HG03135 (cell line): ENCODE data around the gene CD6.

Experiments used
- ATAC-seq: cut with Tn5 transposase; IDR thresholded peaks from one replicate; pipeline ENCODE4 v1.9.1; 2021; ENCODE audit warnings: mild to moderate bottlenecking, moderate library complexity; ENCODE audit not compliant: unreplicated experiment

CD6 gene, protein sequence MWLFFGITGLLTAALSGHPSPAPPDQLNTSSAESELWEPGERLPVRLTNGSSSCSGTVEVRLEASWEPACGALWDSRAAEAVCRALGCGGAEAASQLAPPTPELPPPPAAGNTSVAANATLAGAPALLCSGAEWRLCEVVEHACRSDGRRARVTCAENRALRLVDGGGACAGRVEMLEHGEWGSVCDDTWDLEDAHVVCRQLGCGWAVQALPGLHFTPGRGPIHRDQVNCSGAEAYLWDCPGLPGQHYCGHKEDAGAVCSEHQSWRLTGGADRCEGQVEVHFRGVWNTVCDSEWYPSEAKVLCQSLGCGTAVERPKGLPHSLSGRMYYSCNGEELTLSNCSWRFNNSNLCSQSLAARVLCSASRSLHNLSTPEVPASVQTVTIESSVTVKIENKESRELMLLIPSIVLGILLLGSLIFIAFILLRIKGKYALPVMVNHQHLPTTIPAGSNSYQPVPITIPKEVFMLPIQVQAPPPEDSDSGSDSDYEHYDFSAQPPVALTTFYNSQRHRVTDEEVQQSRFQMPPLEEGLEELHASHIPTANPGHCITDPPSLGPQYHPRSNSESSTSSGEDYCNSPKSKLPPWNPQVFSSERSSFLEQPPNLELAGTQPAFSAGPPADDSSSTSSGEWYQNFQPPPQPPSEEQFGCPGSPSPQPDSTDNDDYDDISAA

DNA sequence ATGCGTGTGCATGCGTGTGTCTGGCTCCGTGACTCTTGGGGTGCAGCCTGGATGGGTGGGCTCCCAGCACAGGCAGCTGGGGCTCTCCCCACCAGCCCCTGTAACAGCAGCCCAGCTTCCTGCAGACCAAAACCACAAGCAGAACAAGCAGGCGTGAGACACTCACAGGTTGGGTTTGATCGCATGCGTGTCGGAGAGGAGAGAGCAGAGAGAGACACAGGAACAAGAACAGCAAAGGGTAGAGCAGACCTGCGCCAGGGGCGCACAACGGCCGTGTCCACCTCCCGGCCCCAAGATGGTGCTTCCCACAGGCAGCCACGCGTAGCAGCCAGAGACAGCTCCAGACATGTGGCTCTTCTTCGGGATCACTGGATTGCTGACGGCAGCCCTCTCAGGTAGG is at the start of gene CD6:
Gene CD6 (plus strand): TSS at position 161 of the 400 bp plus-strand sequence. CDS start 186 bp downstream, at position 347.
- no peak for ATAC-seq

DNA sequence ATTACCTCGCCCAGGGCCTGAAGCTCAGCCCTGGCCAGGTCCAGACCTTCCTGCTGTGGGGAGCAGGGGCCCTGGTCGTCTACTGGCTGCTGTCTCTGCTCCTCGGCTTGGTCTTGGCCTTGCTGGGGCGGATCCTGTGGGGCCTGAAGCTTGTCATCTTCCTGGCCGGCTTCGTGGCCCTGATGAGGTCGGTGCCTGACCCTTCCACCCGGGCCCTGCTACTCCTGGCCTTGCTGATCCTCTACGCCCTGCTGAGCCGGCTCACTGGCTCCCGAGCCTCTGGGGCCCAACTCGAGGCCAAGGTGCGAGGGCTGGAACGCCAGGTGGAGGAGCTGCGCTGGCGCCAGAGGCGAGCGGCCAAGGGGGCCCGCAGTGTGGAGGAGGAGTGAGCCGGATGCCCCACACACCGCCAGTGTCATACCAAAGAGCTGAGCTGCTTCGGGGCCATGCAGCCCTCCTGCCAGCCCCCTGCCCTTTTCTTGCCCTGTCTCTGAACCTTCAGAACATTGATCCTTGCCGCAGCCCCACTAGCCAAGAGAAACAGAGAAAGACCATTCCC is 49.6 kb upstream of the CD6 start:
- no peak for ATAC-seq

DNA sequence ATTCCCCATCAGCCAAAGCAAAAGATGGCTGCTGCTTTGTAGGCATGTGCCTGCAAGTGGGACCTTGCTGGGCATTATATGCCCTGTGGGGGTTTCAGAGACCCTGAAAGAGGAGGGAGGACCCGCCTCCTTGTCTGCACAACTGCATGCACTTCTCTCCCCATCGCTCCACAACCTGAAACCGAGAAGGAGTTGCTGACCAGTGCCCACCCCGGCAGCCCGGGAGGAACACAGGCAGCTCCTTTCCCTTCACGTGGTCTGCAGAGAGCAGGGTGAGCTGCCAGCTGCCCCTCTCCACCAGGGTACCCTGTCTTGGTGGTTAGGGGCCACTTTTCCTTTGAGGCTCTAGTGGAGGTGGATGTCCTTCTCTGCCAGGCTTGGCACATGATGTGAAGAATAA is 48.6 kb upstream of the CD6 start:
- ATAC-seq, result no peak

DNA sequence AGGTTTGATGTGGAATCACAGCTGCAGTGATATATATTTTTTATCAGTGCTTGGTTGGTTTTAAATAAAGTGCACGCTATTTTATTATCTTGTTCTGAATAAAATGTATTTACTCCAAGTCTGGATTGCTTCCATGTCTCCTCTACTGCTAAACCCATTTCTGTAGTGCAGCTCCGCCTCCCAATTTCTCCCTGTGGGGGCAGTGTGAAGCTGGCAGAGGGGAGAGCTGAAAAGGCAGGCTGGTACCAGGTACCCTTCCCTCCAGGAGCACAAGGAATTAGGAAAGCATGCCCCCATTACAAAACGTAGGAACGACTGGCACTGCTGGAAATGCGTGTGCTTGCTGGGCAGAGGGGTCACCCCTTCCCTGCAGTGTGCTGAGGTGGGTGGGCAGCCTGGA is 48.2 kb upstream of the CD6 start:
- ATAC-seq, result no peak

DNA sequence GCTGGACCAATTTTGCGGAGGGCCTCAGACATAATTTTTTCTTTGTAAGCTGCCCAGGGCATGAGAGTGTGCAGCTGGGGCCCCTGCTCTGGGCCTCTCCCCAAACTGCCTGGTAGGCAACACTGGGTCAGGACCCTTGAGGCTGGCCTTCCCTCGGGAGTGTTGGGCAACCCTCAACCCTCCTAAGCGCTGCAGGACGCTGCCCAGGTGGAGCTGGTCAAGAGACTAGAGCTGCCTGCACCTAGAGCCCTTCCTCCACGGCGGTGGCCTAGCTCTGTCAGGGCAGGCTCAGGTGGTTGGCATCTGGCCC is 47.7 kb upstream of the CD6 start:
- ATAC-seq, result no peak

DNA sequence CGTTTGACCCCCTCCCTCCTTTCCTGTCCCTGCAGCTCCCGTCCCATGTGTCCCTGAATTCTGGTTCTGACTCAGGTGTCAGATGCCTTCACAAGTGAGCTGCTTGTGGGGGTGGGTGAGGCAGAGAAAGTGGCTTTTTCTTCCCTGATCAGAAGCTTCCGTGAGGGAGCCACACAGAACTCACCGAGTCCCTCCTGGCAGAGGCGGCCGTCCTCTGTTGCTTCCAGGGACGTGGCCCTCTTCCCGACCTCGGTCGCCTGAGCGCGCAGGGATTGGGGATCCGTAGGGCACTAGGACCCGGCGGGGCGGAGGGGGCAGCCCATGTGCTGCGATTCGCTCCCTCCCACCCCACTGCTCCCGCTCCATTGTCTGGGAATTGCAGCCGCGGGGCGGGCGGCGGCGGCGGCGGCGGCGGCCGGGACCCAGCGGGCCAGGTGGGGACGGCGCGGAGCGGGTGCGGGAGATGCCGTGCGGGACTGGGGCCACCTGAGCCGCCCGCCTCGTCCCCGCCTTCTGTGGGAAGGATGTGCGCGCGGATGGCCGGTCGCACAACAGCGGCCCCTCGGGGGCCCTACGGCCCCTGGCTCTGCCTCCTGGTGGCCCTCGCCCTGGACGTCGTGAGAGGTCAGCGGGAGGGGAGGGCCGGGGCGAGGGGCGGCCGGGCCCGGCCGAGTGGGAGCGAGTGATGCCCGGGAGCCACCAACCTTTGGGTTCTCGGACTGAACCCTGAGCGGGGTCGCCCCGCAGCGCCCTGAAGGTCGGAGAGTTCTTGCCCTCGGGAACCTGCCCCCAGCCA is 47.2 kb upstream of the CD6 start, which contains the start of gene TMEM132A:
Gene TMEM132A (plus strand): TSS at position 351 of the 796 bp plus-strand sequence. CDS start 174 bp downstream, at position 525.
- no peak for ATAC-seq

DNA sequence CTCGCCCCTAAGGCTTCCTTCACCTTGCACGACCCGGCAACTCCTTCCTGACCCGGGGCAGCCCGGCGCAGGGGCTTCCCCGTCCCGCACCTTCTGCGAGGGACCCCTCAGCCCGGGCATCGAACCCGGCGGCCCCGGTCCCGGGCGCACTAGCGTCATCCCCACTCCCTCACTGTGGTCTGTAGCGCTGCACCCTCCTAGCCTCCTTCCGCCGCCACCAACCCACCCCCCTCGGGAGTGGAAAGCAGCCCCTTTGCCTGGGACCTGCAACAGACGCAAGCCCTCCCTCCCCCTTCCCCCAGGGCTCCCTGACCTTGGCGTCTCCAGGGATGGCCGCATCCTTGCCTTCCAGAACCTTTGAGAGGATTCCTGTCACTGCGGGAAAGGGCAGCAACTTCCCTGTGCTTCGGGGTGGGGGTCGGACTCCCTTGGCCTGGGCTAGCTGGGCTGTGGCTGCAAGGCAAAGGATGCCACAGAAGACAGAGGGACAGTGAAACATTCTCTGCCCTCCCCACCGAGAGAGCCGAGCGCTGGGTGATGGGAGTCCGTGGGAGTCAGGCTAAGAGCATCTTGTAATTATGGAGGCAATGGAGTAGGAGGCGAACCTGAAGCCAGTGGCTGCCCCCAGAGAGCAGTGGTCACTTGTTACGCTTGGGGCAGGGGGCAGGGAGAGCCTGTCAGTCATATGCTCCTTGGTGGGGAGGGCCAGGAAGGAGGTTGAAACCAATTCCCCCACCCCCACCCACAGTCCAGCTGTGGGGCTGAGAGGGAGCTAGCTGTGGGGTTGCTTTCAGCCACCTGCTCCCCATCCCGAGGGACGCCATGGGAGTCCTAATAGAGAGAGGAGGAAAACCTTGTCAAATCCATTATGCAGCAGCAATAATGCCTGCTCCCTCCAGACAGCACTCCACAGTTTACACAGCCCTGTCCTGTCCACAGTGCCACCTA is 46.3 kb upstream of the CD6 start:
- ATAC-seq, result no peak

DNA sequence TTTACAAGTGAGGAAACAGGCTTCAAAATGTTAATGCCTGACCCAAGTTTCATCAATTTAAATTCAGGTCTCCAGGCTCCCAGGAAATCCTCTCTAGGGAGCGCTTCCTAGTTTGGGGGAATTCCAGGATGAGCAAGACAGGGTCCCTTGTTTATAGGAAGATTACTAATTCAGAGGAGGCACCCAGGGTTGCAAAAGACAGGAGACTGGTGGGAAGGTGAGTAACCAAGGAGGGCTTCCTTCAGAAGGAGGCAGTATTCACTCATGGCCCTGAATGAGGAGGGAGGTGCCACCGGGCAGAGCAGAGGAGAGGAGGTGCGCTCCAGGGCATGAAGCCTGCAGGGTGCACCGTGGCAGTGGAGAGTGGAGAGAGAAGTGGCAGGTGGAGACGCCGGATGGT is 45.6 kb upstream of the CD6 start:
- ATAC-seq, result no peak

DNA sequence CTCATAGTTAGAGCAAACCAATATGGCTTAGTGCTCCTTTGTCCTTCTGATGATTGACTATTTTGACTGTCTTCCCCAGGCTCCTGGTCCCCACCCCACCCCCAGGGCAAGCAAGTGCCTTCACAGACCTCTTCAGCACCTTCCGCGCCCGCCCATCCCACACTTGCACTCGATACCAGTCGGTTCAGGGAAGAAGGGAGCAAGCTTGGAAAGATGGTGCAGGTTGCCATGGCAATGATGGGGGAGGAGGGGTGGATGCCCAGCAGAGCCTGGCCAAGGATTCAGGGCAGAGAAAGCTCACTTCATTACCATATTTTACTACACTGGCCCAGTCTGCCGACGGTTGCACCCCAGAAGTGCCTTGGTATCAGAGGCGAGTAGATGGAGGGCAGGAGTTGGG is 45.0 kb upstream of the CD6 start:
- no peak for ATAC-seq

DNA sequence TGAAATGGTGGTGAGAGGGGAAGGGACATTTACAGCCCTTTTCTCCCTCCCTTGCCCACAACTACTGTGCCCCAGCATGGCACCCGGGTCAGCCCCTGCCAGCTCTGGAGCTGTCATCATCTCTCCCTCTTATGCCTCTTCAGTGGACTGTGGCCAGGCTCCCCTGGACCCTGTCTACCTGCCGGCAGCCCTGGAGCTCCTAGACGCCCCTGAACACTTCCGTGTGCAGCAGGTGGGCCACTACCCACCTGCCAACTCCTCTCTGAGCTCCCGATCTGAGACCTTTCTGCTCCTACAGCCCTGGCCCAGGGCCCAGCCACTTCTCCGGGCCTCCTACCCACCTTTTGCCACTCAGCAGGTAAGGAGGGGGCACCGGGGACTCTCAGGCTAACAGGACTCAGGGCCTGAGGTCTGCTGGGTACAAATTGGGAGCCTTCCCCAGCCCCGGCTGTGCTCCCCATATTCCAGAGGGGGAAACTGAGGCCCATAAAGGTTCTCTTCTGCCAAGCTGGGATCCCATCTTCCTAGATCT is 44.4 kb upstream of the CD6 start:
- no peak for ATAC-seq

DNA sequence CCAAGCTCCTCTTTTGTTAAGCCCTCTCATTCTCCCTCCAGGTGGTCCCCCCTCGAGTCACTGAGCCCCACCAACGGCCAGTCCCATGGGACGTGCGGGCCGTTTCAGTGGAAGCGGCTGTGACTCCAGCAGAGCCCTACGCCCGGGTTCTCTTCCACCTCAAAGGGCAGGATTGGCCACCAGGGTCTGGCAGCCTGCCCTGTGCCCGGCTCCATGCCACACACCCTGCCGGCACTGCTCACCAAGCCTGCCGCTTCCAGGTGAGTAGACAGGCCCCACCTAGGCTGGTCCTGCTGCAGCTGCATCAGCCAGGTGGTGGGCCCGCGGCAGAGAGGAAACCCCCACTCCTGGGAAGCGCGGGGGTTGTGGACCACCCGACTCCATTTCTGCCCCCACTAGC is 43.9 kb upstream of the CD6 start:
- no peak for ATAC-seq

DNA sequence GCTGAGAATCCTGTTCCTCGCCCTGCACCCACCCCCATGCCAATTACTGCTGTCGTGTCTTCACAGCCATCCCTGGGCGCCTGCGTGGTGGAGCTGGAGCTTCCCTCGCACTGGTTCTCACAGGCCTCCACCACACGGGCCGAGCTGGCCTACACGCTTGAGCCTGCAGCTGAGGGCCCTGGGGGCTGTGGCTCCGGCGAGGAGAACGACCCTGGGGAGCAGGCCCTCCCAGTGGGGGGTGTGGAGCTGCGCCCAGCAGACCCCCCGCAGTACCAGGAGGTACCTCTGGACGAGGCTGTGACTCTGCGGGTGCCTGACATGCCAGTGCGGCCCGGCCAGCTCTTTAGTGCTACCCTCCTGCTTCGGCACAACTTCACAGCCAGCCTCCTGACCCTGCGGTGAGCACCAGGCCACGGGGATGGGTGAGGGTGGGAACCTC is 42.9 kb upstream of the CD6 start:
- no peak for ATAC-seq

DNA sequence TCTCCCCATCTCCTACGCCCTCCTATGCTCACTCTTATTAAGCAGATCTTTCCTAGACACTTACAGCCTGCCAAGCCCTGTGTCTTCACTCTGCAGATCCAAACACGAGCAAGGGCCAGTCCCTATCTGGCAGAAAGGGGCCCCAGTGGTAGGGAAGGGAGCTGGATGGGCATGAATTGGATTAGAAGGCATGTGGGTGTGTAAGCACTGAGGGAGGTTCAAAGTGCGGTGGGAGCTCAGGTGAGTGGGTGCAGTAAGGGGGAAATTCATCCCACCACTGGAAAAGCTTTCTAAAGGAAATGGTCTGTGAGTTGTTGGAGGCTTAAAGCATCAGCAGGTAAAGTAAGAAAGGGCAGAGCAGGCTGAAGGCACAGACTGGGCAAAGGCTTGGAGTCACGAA is 41.7 kb upstream of the CD6 start:
- ATAC-seq, result no peak

DNA sequence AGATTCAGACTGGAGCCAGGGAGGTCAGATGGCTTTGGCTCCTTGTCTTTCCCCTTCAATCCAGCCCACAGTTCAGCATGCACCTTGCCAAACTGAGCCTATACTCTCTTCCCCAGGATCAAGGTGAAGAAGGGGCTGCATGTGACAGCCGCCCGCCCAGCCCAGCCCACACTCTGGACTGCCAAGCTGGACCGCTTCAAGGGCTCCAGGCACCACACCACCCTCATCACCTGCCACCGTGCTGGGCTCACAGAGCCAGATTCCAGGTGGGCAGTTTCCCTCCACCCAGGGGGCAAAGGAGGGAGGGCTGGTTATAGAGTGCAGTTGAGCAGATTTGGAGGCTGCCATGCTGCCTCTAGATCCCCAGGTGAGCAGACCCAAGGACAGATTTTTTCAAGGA is 41.1 kb upstream of the CD6 start:
- ATAC-seq, result no peak

DNA sequence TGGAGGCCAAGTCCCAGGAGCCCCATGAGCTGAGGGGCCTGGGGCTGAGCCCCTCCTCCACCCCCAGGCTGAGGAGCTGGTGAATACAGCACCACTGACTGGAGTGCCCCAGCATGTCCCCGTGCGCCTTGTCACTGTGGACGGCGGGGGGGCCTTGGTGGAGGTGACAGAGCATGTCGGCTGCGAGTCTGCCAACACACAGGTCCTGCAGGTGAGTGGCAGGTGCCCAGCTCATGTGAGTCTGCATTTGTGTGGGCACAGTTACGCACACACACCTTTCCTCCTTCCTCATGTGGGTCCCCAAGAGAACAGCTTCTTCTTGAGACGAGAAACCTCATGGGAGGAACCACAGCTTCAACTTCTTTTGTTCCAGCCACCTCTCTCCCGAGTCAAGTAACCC is 39.6 kb upstream of the CD6 start:
- no peak for ATAC-seq

DNA sequence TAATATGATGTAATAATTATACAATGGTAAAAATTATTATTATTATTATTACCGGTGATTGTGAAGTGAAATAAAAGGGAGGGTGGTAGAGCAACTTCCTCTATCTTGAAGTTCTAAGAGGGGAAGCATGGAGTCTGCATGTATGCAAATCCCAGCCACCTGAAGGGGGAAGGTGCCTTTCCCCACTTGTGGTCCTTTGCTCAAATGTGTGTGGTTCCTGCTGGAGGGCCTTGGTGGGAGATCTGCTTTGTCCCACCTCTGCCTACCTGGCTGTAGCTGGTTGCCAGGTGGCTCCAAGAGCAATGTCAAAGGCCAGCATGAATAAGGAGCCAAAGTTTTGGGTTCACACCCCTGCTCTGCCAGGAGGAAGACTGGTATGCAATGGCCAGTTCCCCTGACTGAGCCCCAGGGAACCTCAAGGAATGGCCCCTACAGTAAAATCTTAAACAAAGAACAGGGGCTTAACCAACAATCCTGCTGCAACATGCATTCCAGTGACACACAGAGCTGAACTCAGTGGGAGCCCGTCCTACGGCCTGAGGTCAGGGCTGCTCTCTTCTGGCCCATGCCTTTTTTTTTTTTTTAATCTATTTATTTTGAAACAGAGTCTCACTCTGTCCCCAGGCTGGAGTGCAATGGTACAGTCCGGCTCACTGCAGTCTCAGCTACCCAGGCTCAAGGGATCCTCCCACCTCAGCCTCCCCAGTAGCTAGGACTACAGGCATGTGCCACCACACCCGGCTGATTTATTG is 38.7 kb upstream of the CD6 start:
- no peak for ATAC-seq

DNA sequence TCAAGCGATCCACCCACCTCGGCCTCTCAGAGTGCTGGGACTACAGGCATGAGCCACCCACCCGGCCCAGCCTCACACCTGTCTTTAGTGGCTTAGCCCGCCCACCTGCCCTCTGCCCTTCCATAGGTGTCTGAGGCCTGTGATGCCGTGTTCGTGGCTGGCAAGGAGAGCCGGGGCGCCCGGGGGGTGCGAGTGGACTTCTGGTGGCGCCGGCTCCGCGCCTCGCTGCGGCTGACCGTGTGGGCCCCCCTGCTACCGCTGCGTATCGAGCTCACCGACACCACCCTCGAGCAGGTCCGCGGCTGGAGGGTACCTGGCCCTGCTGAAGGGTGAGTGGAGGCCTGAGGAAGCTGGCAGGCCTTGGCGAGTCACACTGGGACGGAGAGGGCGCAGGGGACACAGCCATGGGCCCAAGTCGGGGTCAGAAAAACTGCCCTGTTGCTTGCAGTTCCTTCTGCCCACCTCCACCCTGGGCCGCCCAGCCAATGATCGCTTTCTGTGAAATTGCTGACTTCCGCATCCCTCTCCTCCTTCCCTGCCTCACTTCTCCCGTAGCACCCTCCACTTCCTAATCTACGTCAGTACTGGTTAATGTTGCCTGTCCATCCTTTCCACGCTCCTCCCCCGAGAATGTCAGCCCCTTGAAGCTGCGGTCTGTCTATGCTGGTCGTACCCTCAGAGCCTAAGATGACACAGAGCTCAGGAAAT is 37.9 kb upstream of the CD6 start:
- no peak for ATAC-seq

DNA sequence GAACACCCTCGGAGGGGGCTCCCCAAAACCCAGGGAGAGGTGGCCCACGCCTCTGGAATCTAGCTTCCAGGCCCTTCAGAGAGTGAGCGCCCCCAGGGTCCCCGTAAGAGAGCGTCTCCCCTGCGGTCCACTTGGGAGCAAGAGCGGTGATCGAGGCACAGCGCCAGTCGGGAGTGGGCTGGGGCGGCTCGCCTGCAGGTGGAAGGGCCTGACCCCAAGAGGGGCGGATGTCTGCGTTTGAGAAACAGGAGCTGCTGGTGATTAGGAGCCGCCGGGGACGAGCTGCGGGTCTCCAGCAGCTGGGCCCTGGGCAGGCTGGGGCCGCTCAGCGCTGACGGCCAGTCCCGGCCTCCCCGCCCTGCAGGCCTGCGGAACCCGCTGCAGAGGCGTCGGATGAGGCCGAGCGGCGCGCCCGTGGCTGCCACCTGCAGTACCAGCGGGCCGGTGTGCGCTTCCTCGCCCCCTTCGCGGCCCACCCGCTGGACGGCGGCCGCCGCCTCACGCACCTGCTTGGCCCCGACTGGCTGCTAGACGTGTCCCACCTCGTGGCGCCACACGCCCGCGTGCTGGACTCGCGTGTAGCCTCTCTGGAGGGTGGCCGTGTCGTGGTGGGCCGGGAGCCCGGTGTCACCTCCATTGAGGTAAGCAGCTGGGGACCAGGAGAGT is 37.2 kb upstream of the CD6 start:
- no peak for ATAC-seq
